ENCODE results near the gene F5. TPM values are rescaled to one million over a fixed set of nuclear protein-coding genes. Genes with fewer than 3 reads are reported as not detected.

The F5 gene
- total RNA-seq (2014; rRNA removed; shearing (Covaris generic); ENCODE audit: low replicate concordance) = not detected in 2 replicates

DNA sequence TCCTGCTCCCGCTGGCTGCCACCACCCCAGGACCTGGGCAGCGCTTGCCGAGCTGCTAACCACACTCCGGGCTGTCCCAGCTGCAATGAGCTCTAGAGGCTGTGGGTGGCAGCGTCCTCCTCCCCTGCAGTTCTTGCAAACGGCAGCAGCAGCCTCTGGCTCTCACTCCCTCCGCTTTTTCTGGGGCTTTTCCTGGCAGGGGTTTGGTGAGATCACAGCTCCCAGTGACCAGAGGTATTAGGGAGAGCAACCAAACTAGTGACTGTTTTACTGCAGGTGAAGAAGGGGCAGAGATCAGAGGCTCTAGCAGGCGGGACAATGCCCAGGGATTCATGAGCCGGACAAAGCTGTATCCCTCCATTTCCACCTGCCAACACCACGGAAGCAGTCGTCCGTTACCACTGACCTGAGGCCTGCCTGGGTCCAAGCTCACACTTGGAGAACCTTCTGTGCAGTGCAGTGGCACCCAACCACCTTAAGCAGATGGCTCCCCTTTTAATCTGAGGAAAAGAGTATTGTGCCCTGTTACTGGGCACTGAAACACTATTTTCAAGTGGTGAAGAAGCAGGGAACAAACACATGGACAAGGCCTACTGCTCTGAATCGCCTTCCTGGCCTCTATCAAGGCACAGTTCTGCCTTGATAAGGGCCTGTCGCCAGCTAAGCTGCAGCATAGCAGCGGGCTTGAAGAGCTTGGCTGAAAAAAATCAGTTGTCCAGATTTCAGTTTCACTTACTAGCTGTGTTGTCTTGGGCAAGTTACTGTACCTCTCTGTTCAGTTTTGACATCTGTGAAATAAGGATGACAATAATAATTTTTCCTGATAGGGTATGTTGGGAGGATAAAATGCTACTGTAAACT, at the start of gene F5:
Gene F5, minus strand, starts transcription at position 87 of the 861 bp plus-strand sequence. CDS start 95 bp downstream, outside the sequence.
- no peaks in the 10 kb centered on the region for H3K9me3 ChIP-seq
- H3K27me3 ChIP-seq = peaks cover 44% of the 10 kb centered on the region
- no peak within 1 kb of the TSS for H3K4me3 ChIP-seq
- H3K36me3 ChIP-seq = no peaks in the 10 kb centered on the region
- DNase-seq = peak; percentile 68

DNA sequence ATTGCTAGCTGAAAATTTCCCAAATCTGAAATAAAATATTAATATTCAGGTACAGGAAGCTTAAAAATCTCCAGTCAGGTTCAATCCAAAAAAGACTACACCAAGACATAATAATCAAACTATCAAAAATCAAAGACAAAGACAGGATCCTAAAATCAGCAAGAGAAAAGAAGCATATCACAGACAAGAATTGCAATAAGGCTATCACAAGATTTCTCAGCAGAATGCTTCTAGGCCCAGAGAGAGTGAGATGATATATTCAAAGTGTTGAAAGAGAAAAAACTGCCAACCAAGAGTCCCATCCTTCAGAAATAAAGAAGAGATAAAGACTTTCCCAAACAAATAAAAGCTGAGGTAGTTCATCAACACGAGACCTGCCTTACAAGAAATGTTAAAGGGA, 48.6 kb upstream of the F5 start:
- Histone ChIP-seq H3K36me3 (no peaks in the 10 kb centered on the region), H3K9me3 (peaks cover 9% of the 10 kb centered on the region), H3K27me3 (no peaks in the 10 kb centered on the region; the same call in 1 of the 2 replicates), H3K4me3 (no peak overlapping the region)
- no peak for DNase-seq

GRCh38 chr1:169634145-169634544, 47.9 kb upstream of the F5 start:
- no peaks in the 10 kb centered on the region for H3K36me3 ChIP-seq
- no peak overlapping the region for H3K4me3 ChIP-seq
- H3K9me3 ChIP-seq = peaks cover 9% of the 10 kb centered on the region
- no peak for DNase-seq
- H3K27me3 ChIP-seq = no peaks in the 10 kb centered on the region; the same call in 1 of the 2 replicates

DNA sequence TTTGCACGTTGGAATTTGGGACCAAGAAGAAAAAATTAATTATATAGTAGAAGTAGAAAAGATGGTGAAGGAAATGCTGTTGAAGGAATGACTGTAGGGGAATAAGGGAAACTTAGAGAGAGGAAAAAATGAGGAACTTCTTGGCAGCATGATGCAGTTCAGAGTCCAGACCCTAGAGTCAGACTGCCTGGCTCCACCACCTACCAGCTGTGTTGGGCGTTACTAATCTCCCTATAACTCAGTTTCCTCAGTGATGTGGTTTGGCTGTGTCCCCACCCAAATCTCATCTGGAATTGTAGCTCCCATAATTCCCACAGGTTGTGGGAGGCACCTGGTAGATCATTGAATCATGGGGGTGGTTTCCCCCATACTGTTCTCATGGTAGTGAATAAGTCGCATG, 45.0 kb upstream of the F5 start:
- Histone ChIP-seq H3K9me3 (peaks cover 9% of the 10 kb centered on the region), H3K36me3 (no peaks in the 10 kb centered on the region), H3K27me3 (no peaks in the 10 kb centered on the region; the same call in 1 of the 2 replicates), H3K4me3 (no peak overlapping the region)
- no peak for DNase-seq

GRCh38 chr1:169630006-169630405, 43.7 kb upstream of the F5 start, which contains the start of gene SELP:
Gene SELP, minus strand, starts transcription at chr1:169630124. Its CDS starts 50 bp downstream, at chr1:169630074.
- Histone ChIP-seq H3K9me3 (peaks cover under 1% of the 10 kb centered on the region), H3K27me3 (no peaks in the 10 kb centered on the region; the same call in 1 of the 2 replicates), H3K36me3 (no peaks in the 10 kb centered on the region), H3K4me3 (no peak within 1 kb of the TSS)
- no peak for DNase-seq

DNA sequence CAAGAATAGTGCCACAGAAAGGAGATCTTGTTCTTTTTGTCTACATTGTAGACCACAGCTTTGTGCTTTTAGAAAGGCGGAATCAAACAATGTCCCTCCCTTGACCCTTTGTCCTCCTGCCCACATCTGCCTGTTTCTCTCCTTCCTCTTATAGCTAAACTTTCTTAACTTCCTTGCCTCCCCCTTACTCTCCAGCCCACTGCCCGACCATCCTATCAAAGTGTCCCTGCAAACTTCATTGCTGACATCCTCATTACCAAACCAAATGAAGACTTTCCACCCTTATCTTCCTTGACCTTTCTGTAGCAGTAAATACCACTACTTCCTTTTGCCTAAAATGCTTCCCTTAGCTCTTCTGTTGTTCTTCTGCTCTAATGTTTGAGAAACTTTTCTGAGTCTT, 38.6 kb upstream of the F5 start:
- DNase-seq = no peak
- no peaks in the 10 kb centered on the region for H3K9me3 ChIP-seq
- no peak overlapping the region for H3K4me3 ChIP-seq
- H3K36me3 ChIP-seq = no peaks in the 10 kb centered on the region
- H3K27me3 ChIP-seq = peaks cover 4% of the 10 kb centered on the region; the same call in 1 of the 2 replicates

DNA sequence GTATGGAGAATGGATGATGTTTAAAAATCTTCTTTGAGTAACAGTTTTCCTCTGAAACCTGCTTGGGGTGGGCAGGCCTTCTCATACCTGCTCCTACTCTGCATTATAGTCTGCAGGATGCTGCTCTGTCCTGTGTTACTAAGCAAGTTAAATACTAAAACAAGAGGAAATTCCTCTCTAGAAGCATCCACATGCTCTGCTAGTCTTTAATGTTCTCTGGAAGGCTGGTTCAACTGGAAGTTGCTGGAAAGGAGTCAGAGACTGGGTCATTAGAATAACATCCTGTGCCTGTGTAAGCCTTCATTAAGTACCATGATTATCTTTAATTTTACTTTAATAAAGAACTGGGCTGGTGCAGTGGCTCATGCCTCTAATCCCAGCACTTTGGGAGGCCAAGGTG, 37.8 kb upstream of the F5 start:
- no peaks in the 10 kb centered on the region for H3K36me3 ChIP-seq
- DNase-seq = no peak

GRCh38 chr1:169623132-169623926, 37.0 kb upstream of the F5 start:
- no peak for DNase-seq
- H3K36me3 ChIP-seq = no peaks in the 10 kb centered on the region
- no peaks in the 10 kb centered on the region for H3K9me3 ChIP-seq
- no peak overlapping the region for H3K4me3 ChIP-seq
- H3K27me3 ChIP-seq = peaks cover 4% of the 10 kb centered on the region; the same call in 1 of the 2 replicates

More for the DNA sequence above, 37.8 kb upstream of the F5 start:
- peaks cover 4% of the 10 kb centered on the region; the same call in 1 of the 2 replicates for H3K27me3 ChIP-seq
- no peak overlapping the region for H3K4me3 ChIP-seq
- no peaks in the 10 kb centered on the region for H3K9me3 ChIP-seq

DNA sequence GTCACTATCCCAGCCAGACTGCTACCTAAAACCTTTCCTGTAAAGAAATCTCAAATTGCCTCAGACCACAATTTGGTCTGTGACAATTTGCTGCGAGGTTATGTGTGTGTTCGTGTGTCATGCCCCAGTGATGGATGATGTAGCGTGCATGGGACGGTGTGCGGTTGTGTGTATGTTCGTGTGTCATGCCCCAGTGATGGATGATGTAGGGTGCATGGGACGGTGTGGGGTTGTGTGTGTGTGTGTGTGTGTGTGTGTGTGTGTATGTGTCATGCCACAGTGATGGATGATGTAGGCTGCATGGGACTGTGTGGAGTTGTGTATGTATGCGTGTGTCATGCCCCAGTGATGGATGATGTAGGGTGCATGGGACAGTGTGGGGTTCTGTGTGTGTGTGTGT, 34.3 kb upstream of the F5 start:
- no peaks in the 10 kb centered on the region for H3K9me3 ChIP-seq
- DNase-seq = no peak
- no peak overlapping the region for H3K4me3 ChIP-seq
- no peaks in the 10 kb centered on the region for H3K36me3 ChIP-seq
- peaks cover 7% of the 10 kb centered on the region for H3K27me3 ChIP-seq

- Histone ChIP-seq H3K4me3 (no peak overlapping the region), H3K27me3 (peaks cover 7% of the 10 kb centered on the region), H3K9me3 (no peaks in the 10 kb centered on the region), H3K36me3 (no peaks in the 10 kb centered on the region)
- no peak for DNase-seq
These were observed 32.1 kb upstream of the F5 start for GRCh38 chr1:169618367-169618766.

GRCh38 chr1:169615803-169616202, 29.5 kb upstream of the F5 start:
- Histone ChIP-seq H3K9me3 (no peaks in the 10 kb centered on the region), H3K36me3 (no peaks in the 10 kb centered on the region), H3K4me3 (no peak overlapping the region), H3K27me3 (peaks cover 17% of the 10 kb centered on the region)
- no peak for DNase-seq

DNA sequence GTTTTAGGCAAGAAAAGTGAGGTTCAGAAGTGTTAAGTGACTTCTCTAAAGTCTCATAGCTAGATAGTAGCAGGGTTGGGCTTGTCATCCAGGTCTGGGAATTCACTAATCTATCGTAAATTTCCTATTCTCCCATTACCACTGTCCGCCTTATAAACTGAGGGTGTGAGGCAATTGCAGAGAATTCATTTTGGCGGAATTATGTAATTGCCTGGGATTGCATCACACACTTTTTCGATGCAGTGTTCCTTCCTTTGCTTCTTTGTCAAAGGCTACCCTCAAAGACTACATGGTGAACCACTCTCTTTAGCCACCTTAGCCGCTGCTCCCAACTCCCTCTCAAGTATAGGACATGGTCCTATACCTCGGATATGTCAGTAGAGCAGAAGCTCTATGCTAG, 24.6 kb upstream of the F5 start:
- Histone ChIP-seq H3K4me3 (no peak overlapping the region), H3K36me3 (no peaks in the 10 kb centered on the region)
- no peak for DNase-seq

DNA sequence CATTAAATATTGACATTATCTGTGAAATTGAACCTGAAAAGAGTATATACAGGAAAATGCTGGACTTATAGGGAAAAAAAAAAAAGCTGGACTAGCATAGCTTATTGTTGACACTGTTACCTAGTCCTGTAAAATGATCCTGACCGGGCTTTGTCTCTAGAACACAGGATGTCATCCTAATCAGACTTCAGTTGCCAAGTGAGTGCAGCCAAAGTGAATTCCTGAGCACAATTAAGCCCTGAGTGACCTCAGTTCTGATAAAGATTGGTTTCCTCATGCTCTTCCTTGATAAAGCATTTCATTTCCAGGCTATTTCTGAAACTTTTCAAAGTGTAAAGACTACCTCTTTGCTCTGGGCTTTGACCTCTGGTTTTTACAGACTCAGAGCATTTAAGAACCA, 23.8 kb upstream of the F5 start:
- H3K36me3 ChIP-seq = no peaks in the 10 kb centered on the region
- DNase-seq = no peak
- no peak overlapping the region for H3K4me3 ChIP-seq
- no peaks in the 10 kb centered on the region for H3K9me3 ChIP-seq
- H3K27me3 ChIP-seq = peaks cover 25% of the 10 kb centered on the region

More for the DNA sequence above, 24.6 kb upstream of the F5 start:
- Histone ChIP-seq H3K9me3 (no peaks in the 10 kb centered on the region), H3K27me3 (peaks cover 25% of the 10 kb centered on the region)

DNA sequence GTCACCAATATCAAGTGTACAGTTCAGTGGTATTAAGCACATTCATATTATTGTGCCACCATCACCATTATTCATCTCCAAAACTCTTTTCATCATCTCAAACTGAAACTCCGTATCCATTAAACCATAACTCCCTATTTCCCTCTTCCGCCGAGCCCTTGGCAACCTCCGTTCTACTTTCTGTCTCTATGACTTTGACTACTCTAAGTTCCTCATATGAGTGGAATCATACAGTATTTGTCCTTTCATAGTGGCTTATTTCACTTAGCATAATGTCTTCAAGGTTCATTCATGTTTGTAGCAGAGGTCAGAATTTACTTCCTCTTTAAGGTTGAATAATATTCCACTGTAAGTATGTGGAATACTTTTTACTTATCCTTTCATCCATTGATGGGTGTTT, 21.9 kb upstream of the F5 start:
- Histone ChIP-seq H3K36me3 (no peaks in the 10 kb centered on the region), H3K9me3 (no peaks in the 10 kb centered on the region), H3K27me3 (peaks cover 19% of the 10 kb centered on the region), H3K4me3 (no peak overlapping the region)
- DNase-seq = no peak

DNA sequence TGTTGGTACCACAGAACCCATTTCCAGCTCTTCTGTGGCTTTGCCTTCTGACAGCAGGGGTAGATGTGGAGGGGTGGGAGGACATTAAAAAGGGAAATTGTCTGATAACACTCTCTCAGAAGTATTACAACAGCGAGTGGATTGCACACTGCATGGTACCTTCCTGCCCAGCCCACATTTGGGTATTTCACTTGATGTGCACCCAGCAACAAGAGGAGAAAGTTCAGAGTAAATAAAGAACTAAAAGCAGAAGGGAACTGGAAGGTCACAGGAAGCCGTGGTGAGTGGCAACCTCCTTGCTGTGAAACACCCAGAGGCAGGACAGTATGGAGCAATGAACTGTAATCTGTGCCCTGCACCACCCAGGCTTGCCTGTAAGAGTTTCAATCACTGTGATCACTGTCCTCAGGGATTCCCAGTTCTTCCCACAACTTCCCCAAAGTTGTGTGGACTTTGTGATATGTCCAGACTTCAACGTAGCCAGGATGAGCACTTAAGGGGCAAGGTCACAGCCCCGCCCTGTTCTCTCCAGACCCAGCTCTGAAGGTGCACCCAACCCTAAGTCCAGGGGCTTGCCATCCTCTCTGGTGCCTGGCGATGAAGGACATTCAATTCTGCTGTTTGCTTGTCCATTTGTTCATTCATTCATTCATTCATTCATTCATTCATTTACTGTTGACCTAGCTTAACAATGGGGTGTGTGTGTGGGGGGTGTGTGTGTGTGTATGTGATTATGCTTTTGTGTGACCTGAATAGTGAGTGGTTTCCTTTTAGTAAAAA, 18.7 kb upstream of the F5 start:
- Histone ChIP-seq H3K4me3 (no peak overlapping the region), H3K9me3 (no peaks in the 10 kb centered on the region), H3K36me3 (no peaks in the 10 kb centered on the region), H3K27me3 (peaks cover 4% of the 10 kb centered on the region; the same call in 1 of the 2 replicates)
- DNase-seq = no peak

DNA sequence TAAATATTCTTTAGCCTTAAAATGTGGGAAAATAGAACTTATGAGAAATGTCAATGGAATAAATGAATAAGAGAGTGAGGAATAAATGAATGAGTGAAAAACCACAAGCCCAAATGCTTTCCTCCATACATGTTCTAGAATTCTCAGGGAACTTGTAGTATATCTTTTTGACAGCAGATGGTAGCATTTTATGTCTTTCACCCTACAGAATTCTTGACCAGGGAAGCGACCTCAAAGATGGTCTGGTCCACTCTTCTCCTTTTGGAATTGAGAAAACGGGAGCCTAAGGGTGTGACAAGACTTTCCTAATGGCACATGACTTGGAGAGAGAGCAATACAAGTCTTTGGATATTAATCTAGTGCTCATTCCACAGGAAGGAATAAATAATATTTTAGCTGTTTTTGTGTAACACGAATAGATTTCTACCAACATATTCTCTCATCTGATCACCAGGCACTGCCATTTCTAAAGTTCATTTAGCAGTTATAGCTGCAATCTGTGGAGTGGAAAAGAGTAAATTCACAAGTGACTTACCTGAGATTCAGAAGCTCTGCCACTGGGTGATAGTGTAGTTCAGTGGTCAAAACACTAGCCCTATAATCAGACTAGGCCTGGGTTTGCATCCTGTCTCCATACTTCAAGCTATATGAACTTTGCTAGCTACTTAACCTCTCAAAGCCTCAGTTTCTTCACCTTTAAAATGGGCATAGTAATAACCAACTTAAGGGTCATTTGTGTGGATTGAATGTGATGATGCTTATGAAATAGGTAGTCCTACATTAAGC, 15.0 kb upstream of the F5 start:
- DNase-seq = no peak
- no peaks in the 10 kb centered on the region for H3K36me3 ChIP-seq
- H3K27me3 ChIP-seq = no peaks in the 10 kb centered on the region; the same call in 1 of the 2 replicates

More for the DNA sequence above, 15.0 kb upstream of the F5 start:
- Histone ChIP-seq H3K9me3 (no peaks in the 10 kb centered on the region), H3K4me3 (no peak overlapping the region)
